Measurements from ENCODE around the gene CLCN7. TPM values are rescaled to one million over a fixed set of nuclear protein-coding genes. Genes with fewer than 3 reads are reported as not detected.
"Not testable (repeated sequence)": the region's sequence is repeated elsewhere in the genome, so short reads cannot be mapped to it uniquely, and the experiment has no call there.

CLCN7 gene
- total RNA-seq, 1 experiment from 2014 or later: 60.0 TPM

GRCh38 chr16:1486551-1487390, 11.9 kb upstream of the CLCN7 start:
- no TSS peak for BruUV-seq (replicated peaks)
- CTCF ChIA-PET: interaction anchor here (0.5 kb wide), 1 partner anchor 70 kb away, joined by 4 read pairs; no protein-coding TSS in a partner anchor
- no peak for TF ChIP-seq CTCF (IDR thresholded peaks at IDR 0.05; ENCODE audit: unreplicated experiment)

GRCh38 chr16:1485847-1486496, 11.1 kb upstream of the CLCN7 start:
- CTCF ChIA-PET: no interaction called here
- H3K36me3 Mint-ChIP-seq (ENCODE audit: insufficient read depth, unreplicated experiment): no peaks in the 10 kb centered on the region
- no peaks in the 10 kb centered on the region for H3K4me1 Mint-ChIP-seq (ENCODE audit: insufficient read depth, unreplicated experiment)
- TF ChIP-seq CTCF (IDR thresholded peaks at IDR 0.05; ENCODE audit: unreplicated experiment): no peak
- DNase-seq (ENCODE audit: unreplicated experiment): no peak
- no TSS peak for BruUV-seq (replicated peaks)
- intact Hi-C loops (cut with micrococcal nuclease): no loop called here
- POLR2A ChIA-PET: no interaction called here
- no peak overlapping the region for H3K4me3 Mint-ChIP-seq (ENCODE audit: unreplicated experiment)
- H3K9me3 Mint-ChIP-seq (ENCODE audit: unreplicated experiment): no peaks in the 10 kb centered on the region
- no peak overlapping the region for H3K27ac Mint-ChIP-seq (ENCODE audit: low read depth, unreplicated experiment)
- no peaks in the 10 kb centered on the region for H3K27me3 Mint-ChIP-seq (ENCODE audit: insufficient read depth, unreplicated experiment)

More at GRCh38 chr16:1486551-1487390, 11.9 kb upstream of the CLCN7 start:
- POLR2A ChIA-PET: no interaction called here
- Mint-ChIP-seq H3K4me1 (ENCODE audit: insufficient read depth, unreplicated experiment) (no peaks in the 10 kb centered on the region), H3K9me3 (ENCODE audit: unreplicated experiment) (no peaks in the 10 kb centered on the region), H3K4me3 (ENCODE audit: unreplicated experiment) (no peak overlapping the region), H3K27me3 (ENCODE audit: insufficient read depth, unreplicated experiment) (no peaks in the 10 kb centered on the region), H3K36me3 (ENCODE audit: insufficient read depth, unreplicated experiment) (no peaks in the 10 kb centered on the region), H3K27ac (ENCODE audit: low read depth, unreplicated experiment) (no peak overlapping the region)
- DNase-seq (ENCODE audit: unreplicated experiment): no peak
- intact Hi-C loops (cut with micrococcal nuclease): no loop called here

GRCh38 chr16:1481906-1482835, 7.3 kb upstream of the CLCN7 start:
- no peak for TF ChIP-seq CTCF (IDR thresholded peaks at IDR 0.05; ENCODE audit: unreplicated experiment)
- Mint-ChIP-seq H3K4me1 (ENCODE audit: insufficient read depth, unreplicated experiment) (no peaks in the 10 kb centered on the region), H3K27ac (ENCODE audit: low read depth, unreplicated experiment) (no peak overlapping the region), H3K9me3 (ENCODE audit: unreplicated experiment) (no peaks in the 10 kb centered on the region), H3K4me3 (ENCODE audit: unreplicated experiment) (no peak overlapping the region), H3K36me3 (ENCODE audit: insufficient read depth, unreplicated experiment) (peaks cover 5% of the 10 kb centered on the region), H3K27me3 (ENCODE audit: insufficient read depth, unreplicated experiment) (no peaks in the 10 kb centered on the region)
- no peak for DNase-seq (ENCODE audit: unreplicated experiment)
- ChIA-PET POLR2A (interaction anchor here (0.8 kb wide), 1 partner anchor 10 kb away, joined by 3 read pairs; no protein-coding TSS in a partner anchor), CTCF (interaction anchor here (0.7 kb wide), 1 partner anchor 909 kb away, joined by 3 read pairs; no protein-coding TSS in a partner anchor)
- intact Hi-C loops (cut with micrococcal nuclease): no loop called here
- BruUV-seq (replicated peaks): no TSS peak

- H3K27ac Mint-ChIP-seq (ENCODE audit: low read depth, unreplicated experiment); H3K27me3 Mint-ChIP-seq (ENCODE audit: insufficient read depth, unreplicated experiment); H3K9me3 Mint-ChIP-seq (ENCODE audit: unreplicated experiment); intact Hi-C loops (cut with micrococcal nuclease); H3K4me3 Mint-ChIP-seq (ENCODE audit: unreplicated experiment); BruUV-seq (replicated peaks); DNase-seq (ENCODE audit: unreplicated experiment); H3K4me1 Mint-ChIP-seq (ENCODE audit: insufficient read depth, unreplicated experiment); H3K36me3 Mint-ChIP-seq (ENCODE audit: insufficient read depth, unreplicated experiment): not testable (repeated sequence)
- CTCF ChIA-PET: interaction anchor here (0.6 kb wide), 1 partner anchor 189 kb away, joined by 4 read pairs; no protein-coding TSS in a partner anchor
- POLR2A ChIA-PET: interaction anchor here (2.6 kb wide), 1 partner anchor 14 kb away, joined by 10 read pairs; the partner anchor contains the start of gene TELO2
Observed at GRCh38 chr16:1478937-1479336, 4.1 kb upstream of the CLCN7 start.
